Psoas muscle (tissue), 8 donors: ENCODE data around the gene TXNDC16. TPM values are rescaled to one million over a fixed set of nuclear protein-coding genes. Genes with fewer than 3 reads are reported as not detected.

ENCODE experiments used
- ATAC-seq, 4 donors: fragments of 200-7000 bp; cut with Tn5 transposase; one replicate each; pipeline ENCODE4 v1.9.1; 2020; ENCODE audit warnings: moderate library complexity in 3 of 4, mild to moderate bottlenecking in 2 of 4
- DNase-seq, 2 donors: peaks; one replicate each; pipeline ENCODE4 v3.0.0-alpha.2; 2020
- H3K27ac ChIP-seq: fragments of 200-600 bp; one replicate; pipeline ENCODE4 v1.8.0; 2022
- H3K27me3 ChIP-seq, 3 donors: fragments of 200-600 bp in 1 of 3; one replicate each; pipeline versions ENCODE4 v1.6.1 to v1.8.0; 2013 to 2022; ENCODE audit warnings: low read length in 2 of 3, mild to moderate bottlenecking in 2 of 3, moderate library complexity in 1 of 3; ENCODE audit not compliant: insufficient read depth in 3 of 3
- H3K36me3 ChIP-seq, 2 donors: fragments of 200-600 bp in 1 of 2; one replicate each; pipeline versions ENCODE4 v1.6.1 to v1.8.0; 2013 to 2022; ENCODE audit warnings: low read depth in 1 of 2, mild to moderate bottlenecking in 1 of 2, moderate library complexity in 1 of 2; ENCODE audit not compliant: insufficient read depth in 1 of 2
- H3K4me1 ChIP-seq: fragments of 200-600 bp; one replicate; pipeline ENCODE4 v1.8.0; 2022
- H3K4me3 ChIP-seq: fragments of 200-600 bp; one replicate; pipeline ENCODE4 v1.8.0; 2022; ENCODE audit warnings: mild to moderate bottlenecking
- H3K9me3 ChIP-seq: fragments of 200-600 bp; one replicate; pipeline ENCODE4 v1.8.0; 2022
- WGBS, 3 donors: extraction: QIAGEN DNeasy Blood & Tissue Kit; methylation state at CpG; one replicate each; pipeline versions ENCODE4 v1.1.6 to v1.1.7; 2013; 5-methylcytosine and 5-hydroxymethylcytosine counted together
- intact Hi-C, 2 donors: fragments of 100-400 bp; cut with DNase I; formaldehyde crosslinking; loops; one replicate each; pipeline versions ENCODE4 v1.11.0 to v1.14.2; 2022
- polyA plus RNA-seq, 3 donors: library from polyadenylated mRNA; stranded (reverse); fragments of 200-250 nt; gene quantifications; one replicate each; pipeline ENCODE4 v1.2.3, GENCODE V29; 2013
- total RNA-seq, 4 donors: library from RNA; stranded (reverse); fragmentation: NEBNext Ultra II Directional in 2 of 4; extraction: Animal tissue kit (Norgen Biotek cat#: 25700) in 2 of 4; gene quantifications; one replicate each; pipeline versions ENCODE4 v1.2.1 to v1.2.4, GENCODE V29; 2021 to 2023
- TF ChIP-seq, protein P1 (sequence below): fragments of 200-600 bp; IDR thresholded peaks from one replicate; pipeline ENCODE4 v1.8.0; 2022; ENCODE audit warnings: antibody characterized with exemption
- donor health status: healthy with polysubstance abuse.
- donor health status: DM: no; HTN: no; CAD: no; lungs with moderate emphysema.
- donor health status: Bipolar disorder and iron deficiency.
- donor health status: healthy.
- donor health status: DM: yes; HTN: yes; CAD: no.
- donor health status: DM: no; HTN: no; CAD: no.
- donor health status: DM: no; HTN: no; CAD: no.
- donor health status: DM: yes; HTN: yes; CAD: no.

Gene TXNDC16
- total and polyA plus RNA-seq, 7 donors: 0.42 to 4.2 (median 1.8) TPM

- no peak for DNase-seq
- no peak for ATAC-seq
- Histone ChIP-seq H3K27ac (no peak overlapping the region), H3K36me3 (no peaks in the 10 kb centered on the region), H3K4me1 (no peaks in the 10 kb centered on the region), H3K4me3 (no peak overlapping the region), H3K27me3 (no peaks in the 10 kb centered on the region), H3K9me3 (no peaks in the 10 kb centered on the region)
- TF ChIP-seq, protein P1, sequence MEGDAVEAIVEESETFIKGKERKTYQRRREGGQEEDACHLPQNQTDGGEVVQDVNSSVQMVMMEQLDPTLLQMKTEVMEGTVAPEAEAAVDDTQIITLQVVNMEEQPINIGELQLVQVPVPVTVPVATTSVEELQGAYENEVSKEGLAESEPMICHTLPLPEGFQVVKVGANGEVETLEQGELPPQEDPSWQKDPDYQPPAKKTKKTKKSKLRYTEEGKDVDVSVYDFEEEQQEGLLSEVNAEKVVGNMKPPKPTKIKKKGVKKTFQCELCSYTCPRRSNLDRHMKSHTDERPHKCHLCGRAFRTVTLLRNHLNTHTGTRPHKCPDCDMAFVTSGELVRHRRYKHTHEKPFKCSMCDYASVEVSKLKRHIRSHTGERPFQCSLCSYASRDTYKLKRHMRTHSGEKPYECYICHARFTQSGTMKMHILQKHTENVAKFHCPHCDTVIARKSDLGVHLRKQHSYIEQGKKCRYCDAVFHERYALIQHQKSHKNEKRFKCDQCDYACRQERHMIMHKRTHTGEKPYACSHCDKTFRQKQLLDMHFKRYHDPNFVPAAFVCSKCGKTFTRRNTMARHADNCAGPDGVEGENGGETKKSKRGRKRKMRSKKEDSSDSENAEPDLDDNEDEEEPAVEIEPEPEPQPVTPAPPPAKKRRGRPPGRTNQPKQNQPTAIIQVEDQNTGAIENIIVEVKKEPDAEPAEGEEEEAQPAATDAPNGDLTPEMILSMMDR: no peak
- 64 to 69% (median 67%) methylated on average over 7 of the region's 7 CpGs for WGBS, 3 donors
- intact Hi-C loops: no loop called here
Measured at GRCh38 chr14:52413729-52414408, 138.4 kb downstream of the TXNDC16 start.

- Histone ChIP-seq H3K4me3 (no peak overlapping the region), H3K27ac (no peak overlapping the region), H3K9me3 (no peaks in the 10 kb centered on the region), H3K36me3 (no peaks in the 10 kb centered on the region), H3K27me3 (no peaks in the 10 kb centered on the region), H3K4me1 (no peaks in the 10 kb centered on the region)
- ATAC-seq (no peak), DNase-seq (no peak)
- intact Hi-C loops: no loop called here
- WGBS, 3 donors: 63 to 65% (median 64%) methylated on average over 1 of the region's 1 CpG
- TF ChIP-seq, protein P1: no peak
Measured at GRCh38 chr14:52412426-52412825, 139.9 kb downstream of the TXNDC16 start.

DNA sequence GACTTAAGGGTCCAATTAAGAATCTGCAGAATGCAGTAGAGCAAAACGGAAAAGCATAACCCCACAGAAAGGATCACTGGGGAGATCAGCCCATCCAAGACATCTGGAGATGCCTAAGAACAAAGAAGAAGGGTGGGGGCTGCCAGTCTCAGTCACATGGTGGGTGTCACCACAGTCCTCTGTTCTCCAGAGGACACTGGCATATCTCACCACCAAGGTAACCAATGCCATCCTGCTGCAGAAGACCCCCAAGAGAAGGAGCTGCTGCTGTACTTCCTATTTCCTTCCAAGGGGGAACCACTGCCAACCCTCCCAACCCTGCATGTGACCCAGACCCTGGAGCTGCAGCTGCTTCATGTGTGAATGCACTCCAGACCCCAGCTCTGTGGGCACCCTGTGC lies 147.0 kb downstream of the TXNDC16 start:
- DNase-seq (no peak), ATAC-seq (no peak)
- TF ChIP-seq, protein P1: no peak
- Histone ChIP-seq H3K27ac (no peak overlapping the region), H3K4me1 (no peaks in the 10 kb centered on the region), H3K27me3 (no peaks in the 10 kb centered on the region), H3K36me3 (no peaks in the 10 kb centered on the region), H3K4me3 (no peak overlapping the region), H3K9me3 (no peaks in the 10 kb centered on the region)
- WGBS, 3 donors: 73 to 86% (median 76%) methylated on average over 1 of the region's 1 CpG
- intact Hi-C loops: loop anchor here in 1 of 2 donors (5.0 kb wide), 1 partner anchor 268 kb away; no protein-coding TSS in a partner anchor

DNA sequence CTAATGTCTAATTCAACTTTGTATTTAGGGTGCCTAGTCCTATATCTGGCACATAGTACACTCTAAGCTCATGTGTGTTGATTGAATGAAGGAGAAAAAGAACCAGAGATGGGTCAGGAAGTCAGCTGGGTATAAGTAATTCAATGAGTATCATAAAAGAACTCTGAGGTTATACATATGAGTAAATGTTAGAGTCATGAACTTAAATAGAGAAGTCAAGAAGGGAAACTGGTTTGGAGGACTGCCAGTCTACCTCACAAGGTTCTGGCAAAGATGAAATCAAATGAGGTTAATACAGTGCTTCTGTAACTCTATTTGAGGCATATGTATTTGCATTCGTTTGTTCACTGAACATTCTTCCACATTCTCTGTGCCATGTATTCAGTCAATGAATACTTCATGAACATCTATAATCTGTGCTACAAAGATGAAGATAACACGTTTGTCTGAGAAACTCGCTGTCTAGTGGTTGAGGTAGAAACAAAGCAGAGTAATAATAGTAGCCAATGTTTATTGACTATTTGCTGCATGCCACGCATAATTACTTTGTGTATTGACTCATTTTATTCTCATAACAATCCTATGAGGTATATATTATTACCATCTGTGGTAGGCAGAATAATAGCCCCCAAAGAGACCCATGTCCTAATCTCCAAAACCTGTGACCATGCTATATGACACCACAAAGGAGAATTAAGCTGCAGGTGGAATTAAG lies 149.3 kb downstream of the TXNDC16 start:
- ATAC-seq: no peak
- TF ChIP-seq, protein P1: no peak

More for the DNA sequence above, 149.3 kb downstream of the TXNDC16 start:
- H3K36me3 ChIP-seq: no peaks in the 10 kb centered on the region
- H3K9me3 ChIP-seq: no peaks in the 10 kb centered on the region
- no peak overlapping the region for H3K27ac ChIP-seq
- no peak overlapping the region for H3K4me3 ChIP-seq
- intact Hi-C loops: no loop called here
- WGBS, 3 donors: 84 to 88% (median 86%) methylated on average over 4 of the region's 4 CpGs
- no peaks in the 10 kb centered on the region for H3K4me1 ChIP-seq
- no peaks in the 10 kb centered on the region for H3K27me3 ChIP-seq
- DNase-seq: no peak
